ENCODE data around the gene PTPN12. TPM values are rescaled to one million over a fixed set of nuclear protein-coding genes. Genes with fewer than 3 reads are reported as not detected.

The PTPN12 gene
- total RNA-seq, 1 donor from 2014 or later, result 25.5 TPM

DNA sequence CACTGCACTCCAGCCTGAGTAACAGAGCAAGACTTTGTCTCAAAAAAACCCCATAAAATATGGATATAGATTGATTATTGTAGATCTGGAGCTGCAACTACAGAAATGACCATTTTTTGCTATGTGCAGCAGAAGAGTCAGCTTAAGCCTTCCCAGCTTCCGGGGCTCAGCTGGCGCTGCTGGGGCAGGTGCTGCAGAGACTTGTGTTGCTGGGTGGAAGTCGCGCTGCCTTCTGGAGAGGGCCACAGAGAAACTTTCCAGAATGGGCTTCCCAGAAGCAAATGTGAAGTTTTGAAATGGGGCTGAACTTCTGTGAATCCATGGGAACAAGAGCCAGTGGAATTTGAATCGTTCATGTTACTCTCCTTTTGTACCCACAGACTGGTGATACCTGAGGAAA lies 121.8 kb downstream of the PTPN12 start:
- no peak for DNase-seq (ENCODE audit: low read depth)
- no peak overlapping the region for H3K4me3 ChIP-seq (ENCODE audit: low read depth, low read length)
- TF ChIP-seq, protein P1, sequence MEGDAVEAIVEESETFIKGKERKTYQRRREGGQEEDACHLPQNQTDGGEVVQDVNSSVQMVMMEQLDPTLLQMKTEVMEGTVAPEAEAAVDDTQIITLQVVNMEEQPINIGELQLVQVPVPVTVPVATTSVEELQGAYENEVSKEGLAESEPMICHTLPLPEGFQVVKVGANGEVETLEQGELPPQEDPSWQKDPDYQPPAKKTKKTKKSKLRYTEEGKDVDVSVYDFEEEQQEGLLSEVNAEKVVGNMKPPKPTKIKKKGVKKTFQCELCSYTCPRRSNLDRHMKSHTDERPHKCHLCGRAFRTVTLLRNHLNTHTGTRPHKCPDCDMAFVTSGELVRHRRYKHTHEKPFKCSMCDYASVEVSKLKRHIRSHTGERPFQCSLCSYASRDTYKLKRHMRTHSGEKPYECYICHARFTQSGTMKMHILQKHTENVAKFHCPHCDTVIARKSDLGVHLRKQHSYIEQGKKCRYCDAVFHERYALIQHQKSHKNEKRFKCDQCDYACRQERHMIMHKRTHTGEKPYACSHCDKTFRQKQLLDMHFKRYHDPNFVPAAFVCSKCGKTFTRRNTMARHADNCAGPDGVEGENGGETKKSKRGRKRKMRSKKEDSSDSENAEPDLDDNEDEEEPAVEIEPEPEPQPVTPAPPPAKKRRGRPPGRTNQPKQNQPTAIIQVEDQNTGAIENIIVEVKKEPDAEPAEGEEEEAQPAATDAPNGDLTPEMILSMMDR (conservative IDR thresholded peaks at IDR 0.05; ENCODE audit: low read depth, low read length), result no peak

- H3K4me3 ChIP-seq (ENCODE audit: low read depth, low read length), result no peak overlapping the region
- DNase-seq (ENCODE audit: low read depth), result no peak
- TF ChIP-seq, protein P1 (conservative IDR thresholded peaks at IDR 0.05; ENCODE audit: low read depth, low read length), result no peak
Measured at GRCh38 chr7:77661816-77662215, 124.7 kb downstream of the PTPN12 start.

DNA sequence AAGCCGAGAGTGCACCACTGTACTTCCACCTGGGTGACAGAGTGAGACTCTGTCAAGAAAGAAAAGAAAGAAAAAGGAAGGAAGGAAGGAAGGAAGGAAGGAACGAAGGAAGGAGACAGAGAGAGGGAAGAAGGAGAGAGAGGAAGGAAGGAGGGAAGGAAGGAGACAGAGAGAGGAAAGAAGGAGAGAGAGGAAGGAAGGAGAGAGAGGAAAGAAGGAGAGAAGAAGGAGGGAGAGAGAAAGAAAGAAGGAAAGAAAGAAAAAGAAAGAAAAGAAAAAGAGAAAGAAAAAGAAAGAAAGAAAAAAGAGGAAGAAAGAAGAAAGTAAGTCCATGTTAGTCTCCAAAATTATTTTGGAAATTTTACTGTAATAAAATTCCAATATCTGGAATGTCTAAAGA lies 125.8 kb downstream of the PTPN12 start:
- no peak for DNase-seq (ENCODE audit: low read depth)
- no peak overlapping the region for H3K4me3 ChIP-seq (ENCODE audit: low read depth, low read length)
- TF ChIP-seq, protein P1 (conservative IDR thresholded peaks at IDR 0.05; ENCODE audit: low read depth, low read length), result no peak

DNA sequence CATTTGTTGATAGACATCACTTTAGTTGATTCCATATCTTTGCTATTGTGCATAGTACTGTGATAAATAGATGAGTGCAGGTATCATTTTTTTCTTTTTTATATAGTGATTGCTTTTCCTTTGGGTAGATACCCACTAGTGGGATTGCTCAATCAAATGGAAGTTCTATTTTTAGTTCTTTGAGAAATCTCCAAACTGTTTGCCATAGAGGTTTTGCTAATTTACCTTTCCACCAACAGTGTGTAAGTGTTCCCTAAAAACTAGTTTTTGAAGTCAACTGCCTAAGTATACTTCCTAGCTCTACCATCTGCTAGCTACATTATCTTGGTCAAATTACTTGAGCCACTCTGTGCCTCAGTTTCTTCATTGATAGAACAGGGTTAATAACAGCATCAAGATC lies 127.6 kb downstream of the PTPN12 start:
- TF ChIP-seq, protein P1 (conservative IDR thresholded peaks at IDR 0.05; ENCODE audit: low read depth, low read length), result no peak
- no peak for DNase-seq (ENCODE audit: low read depth)
- H3K4me3 ChIP-seq (ENCODE audit: low read depth, low read length), result no peak overlapping the region

GRCh38 chr7:77665161-77665560 lies 128.1 kb downstream of the PTPN12 start:
- TF ChIP-seq, protein P1 (conservative IDR thresholded peaks at IDR 0.05; ENCODE audit: low read depth, low read length), result no peak
- no peak overlapping the region for H3K4me3 ChIP-seq (ENCODE audit: low read depth, low read length)
- no peak for DNase-seq (ENCODE audit: low read depth)

GRCh38 chr7:77667459-77668086 lies 130.5 kb downstream of the PTPN12 start:
- DNase-seq (ENCODE audit: low read depth), result no peak
- TF ChIP-seq, protein P1 (conservative IDR thresholded peaks at IDR 0.05; ENCODE audit: low read depth, low read length), result no peak

DNA sequence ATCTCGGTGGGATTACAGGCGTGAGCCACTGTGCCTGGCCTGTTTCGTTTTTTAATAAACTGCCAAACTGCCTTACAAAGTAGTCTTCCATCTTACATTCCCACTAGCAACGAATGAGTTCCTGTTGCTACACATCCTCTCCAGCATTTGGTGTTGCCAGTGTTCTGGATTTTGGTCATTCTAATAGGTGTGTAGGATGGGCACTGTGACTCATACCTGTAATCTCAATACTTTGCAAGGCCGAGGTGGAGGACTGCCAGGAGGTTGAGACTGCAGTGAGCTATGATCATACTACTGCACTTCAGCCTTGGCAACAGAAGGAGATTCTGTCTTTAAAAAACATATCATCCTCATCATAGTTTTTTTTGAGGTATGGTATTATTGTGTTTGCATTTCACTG lies 137.8 kb downstream of the PTPN12 start:
- no peak overlapping the region for H3K4me3 ChIP-seq (ENCODE audit: low read depth, low read length)
- TF ChIP-seq, protein P1 (conservative IDR thresholded peaks at IDR 0.05; ENCODE audit: low read depth, low read length), result no peak
- DNase-seq (ENCODE audit: low read depth), result no peak

More at GRCh38 chr7:77667459-77668086, 130.5 kb downstream of the PTPN12 start:
- no peak overlapping the region for H3K4me3 ChIP-seq (ENCODE audit: low read depth, low read length)
